ENCODE results near the gene ZNF391. TPM values are rescaled to one million over a fixed set of nuclear protein-coding genes. Genes with fewer than 3 reads are reported as not detected.
A peak's percentile ranks its signal among the peaks of the same experiment; 100 is the strongest.

ZNF391 gene
- total and polyA plus RNA-seq, 2 donors from 2014 or later, result 1.5 to 5.4 TPM

DNA sequence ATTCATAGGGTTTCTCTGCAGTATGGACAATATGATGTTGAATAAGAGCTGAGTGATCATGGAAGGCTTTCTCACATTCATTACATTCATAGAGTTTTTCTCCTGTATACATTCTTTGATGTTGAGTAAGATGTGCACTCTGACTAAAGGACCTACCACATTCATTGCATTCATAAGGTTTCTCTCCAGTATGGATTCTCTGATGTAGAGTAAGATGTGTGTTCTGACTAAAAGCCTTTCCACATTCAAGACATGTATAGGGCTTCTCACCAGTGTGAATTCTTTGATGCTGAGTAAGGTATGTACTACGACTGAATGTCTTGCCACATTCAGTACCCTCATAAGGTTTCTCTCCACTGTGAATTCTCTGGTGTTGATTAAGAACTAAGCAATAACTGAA lies 29.3 kb upstream of the ZNF391 start:
- FAIRE-seq (no peak), DNase-seq (no peak)
- Histone ChIP-seq H3K9me3 (ENCODE audit: control insufficient read depth in 2 of 3, insufficient read depth in 1 of 3, low read length in 3 of 3) (peaks cover 3 to 50% (median 10%) of the 10 kb centered on the region in 3 donors), H3K4me3 (ENCODE audit: low read length in 3 of 3) (peak overlapping the region in 1 of 3 donors; percentile 24), H3K27ac (ENCODE audit: low read depth in 2 of 2, low read length in 2 of 2) (no peak overlapping the region), H3K9ac (ENCODE audit: low read length in 3 of 3) (no peak overlapping the region), H3K4me1 (ENCODE audit: control insufficient read depth in 2 of 3, insufficient read depth in 2 of 3, low read depth in 1 of 3, low read length in 3 of 3) (no peaks in the 10 kb centered on the region), H3K36me3 (ENCODE audit: control insufficient read depth in 2 of 3, insufficient read depth in 3 of 3, low read length in 3 of 3) (peaks cover 0 to 28% (median 6%) of the 10 kb centered on the region in 3 donors), H3K27me3 (ENCODE audit: control insufficient read depth, insufficient read depth, low read length) (no peaks in the 10 kb centered on the region)
- TF ChIP-seq, protein P1, sequence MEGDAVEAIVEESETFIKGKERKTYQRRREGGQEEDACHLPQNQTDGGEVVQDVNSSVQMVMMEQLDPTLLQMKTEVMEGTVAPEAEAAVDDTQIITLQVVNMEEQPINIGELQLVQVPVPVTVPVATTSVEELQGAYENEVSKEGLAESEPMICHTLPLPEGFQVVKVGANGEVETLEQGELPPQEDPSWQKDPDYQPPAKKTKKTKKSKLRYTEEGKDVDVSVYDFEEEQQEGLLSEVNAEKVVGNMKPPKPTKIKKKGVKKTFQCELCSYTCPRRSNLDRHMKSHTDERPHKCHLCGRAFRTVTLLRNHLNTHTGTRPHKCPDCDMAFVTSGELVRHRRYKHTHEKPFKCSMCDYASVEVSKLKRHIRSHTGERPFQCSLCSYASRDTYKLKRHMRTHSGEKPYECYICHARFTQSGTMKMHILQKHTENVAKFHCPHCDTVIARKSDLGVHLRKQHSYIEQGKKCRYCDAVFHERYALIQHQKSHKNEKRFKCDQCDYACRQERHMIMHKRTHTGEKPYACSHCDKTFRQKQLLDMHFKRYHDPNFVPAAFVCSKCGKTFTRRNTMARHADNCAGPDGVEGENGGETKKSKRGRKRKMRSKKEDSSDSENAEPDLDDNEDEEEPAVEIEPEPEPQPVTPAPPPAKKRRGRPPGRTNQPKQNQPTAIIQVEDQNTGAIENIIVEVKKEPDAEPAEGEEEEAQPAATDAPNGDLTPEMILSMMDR (IDR thresholded peaks at IDR 0.05; ENCODE audit: borderline replicate concordance, extremely low read depth, insufficient read depth), result no peak
- intact Hi-C loops (cut with DNase I), result no loop called here

DNA sequence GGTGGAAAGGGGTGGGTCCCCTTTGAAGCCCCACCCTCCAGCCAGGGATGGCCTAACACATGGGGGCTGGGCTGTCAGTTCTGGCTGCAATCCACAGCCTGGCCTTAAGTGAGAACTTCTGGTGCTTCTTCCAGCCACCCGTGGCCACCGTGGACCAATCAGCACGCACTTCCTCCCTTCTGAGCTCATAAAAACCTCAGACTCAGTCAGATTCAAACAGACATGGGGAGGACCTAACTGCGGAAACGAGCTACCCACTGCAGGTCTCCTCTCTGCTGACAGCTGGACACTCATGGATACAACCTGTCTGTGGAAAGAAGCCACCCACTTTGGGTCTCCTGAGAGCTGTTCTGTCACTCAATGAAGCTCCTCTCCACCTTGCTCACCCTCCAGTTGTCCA lies 20.4 kb upstream of the ZNF391 start:
- no peak for FAIRE-seq

DNA sequence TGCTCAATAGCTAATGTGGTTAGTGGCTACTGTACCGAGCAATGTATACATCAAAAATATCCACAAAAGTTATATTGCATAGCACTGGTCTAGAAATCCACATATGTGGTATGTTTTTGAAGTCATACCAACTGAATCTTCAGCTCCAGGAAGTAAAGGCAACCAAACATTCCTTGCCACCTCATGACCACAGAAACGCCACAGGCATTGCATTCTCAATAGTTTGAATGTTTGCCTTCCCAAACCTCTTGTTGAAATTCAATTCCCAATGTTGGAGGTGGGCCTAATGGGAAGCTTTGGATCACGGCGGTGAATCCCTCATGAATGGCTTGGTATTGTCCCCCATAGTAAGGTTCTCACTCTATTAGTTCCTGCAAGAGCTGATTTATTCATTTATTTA lies 18.2 kb upstream of the ZNF391 start:
- Histone ChIP-seq H3K4me3 (ENCODE audit: low read length in 3 of 3) (no peak overlapping the region), H3K36me3 (ENCODE audit: control insufficient read depth in 2 of 3, insufficient read depth in 3 of 3, low read length in 3 of 3) (peaks cover 0 to 6% (median 2%) of the 10 kb centered on the region in 3 donors), H3K4me1 (ENCODE audit: control insufficient read depth in 2 of 3, insufficient read depth in 2 of 3, low read depth in 1 of 3, low read length in 3 of 3) (peaks cover 0 to 6% (median 0%) of the 10 kb centered on the region in 3 donors), H3K27me3 (ENCODE audit: control insufficient read depth, insufficient read depth, low read length) (no peaks in the 10 kb centered on the region), H3K9me3 (ENCODE audit: control insufficient read depth in 2 of 3, insufficient read depth in 1 of 3, low read length in 3 of 3) (no peaks in the 10 kb centered on the region), H3K9ac (ENCODE audit: low read length in 3 of 3) (no peak overlapping the region), H3K27ac (ENCODE audit: low read depth in 2 of 2, low read length in 2 of 2) (no peak overlapping the region)
- DNase-seq (no peak), FAIRE-seq (no peak)
- intact Hi-C loops (cut with DNase I), result no loop called here
- TF ChIP-seq, protein P1 (IDR thresholded peaks at IDR 0.05; ENCODE audit: borderline replicate concordance, extremely low read depth, insufficient read depth), result no peak

More for the DNA sequence above, 20.4 kb upstream of the ZNF391 start:
- Histone ChIP-seq H3K27me3 (ENCODE audit: control insufficient read depth, insufficient read depth, low read length) (no peaks in the 10 kb centered on the region), H3K36me3 (ENCODE audit: control insufficient read depth in 2 of 3, insufficient read depth in 3 of 3, low read length in 3 of 3) (peaks cover 0 to 6% (median 2%) of the 10 kb centered on the region in 3 donors), H3K9me3 (ENCODE audit: control insufficient read depth in 2 of 3, insufficient read depth in 1 of 3, low read length in 3 of 3) (no peaks in the 10 kb centered on the region), H3K9ac (ENCODE audit: low read length in 3 of 3) (no peak overlapping the region), H3K4me1 (ENCODE audit: control insufficient read depth in 2 of 3, insufficient read depth in 2 of 3, low read depth in 1 of 3, low read length in 3 of 3) (no peaks in the 10 kb centered on the region), H3K27ac (ENCODE audit: low read depth in 2 of 2, low read length in 2 of 2) (no peak overlapping the region), H3K4me3 (ENCODE audit: low read length in 3 of 3) (no peak overlapping the region)
- TF ChIP-seq, protein P1 (IDR thresholded peaks at IDR 0.05; ENCODE audit: borderline replicate concordance, extremely low read depth, insufficient read depth), result no peak
- DNase-seq, result no peak
- intact Hi-C loops (cut with DNase I), result no loop called here
